HEK293 (cell line): ENCODE data around the gene NUMBL.
A peak's percentile ranks its signal among the peaks of the same experiment; 100 is the strongest.

ENCODE experiments used
- MYNN ChIP-seq: fragments of 450-650 bp; formaldehyde crosslinking; IDR thresholded peaks from 2 replicates; pipeline ENCODE4 v1.5.1; 2016; ENCODE audit warnings: missing biosample characterization, missing genetic modification characterization, borderline replicate concordance
- PRDM1 ChIP-seq: fragments of 450-650 bp; formaldehyde crosslinking; IDR thresholded peaks from 2 replicates; pipeline ENCODE4; 2016; ENCODE audit warnings: missing biosample characterization, missing genetic modification characterization
- SP3 ChIP-seq: fragments of 450-650 bp; formaldehyde crosslinking; IDR thresholded peaks from 2 replicates; pipeline ENCODE4 v1.5.1; 2016; ENCODE audit warnings: missing biosample characterization, missing genetic modification characterization
- ZBTB21 ChIP-seq: fragments of 450-650 bp; formaldehyde crosslinking; IDR thresholded peaks from 2 replicates; pipeline ENCODE4 v1.5.1; 2017; ENCODE audit warnings: missing biosample characterization, missing genetic modification characterization
- ZBTB8A ChIP-seq: fragments of 450-650 bp; formaldehyde crosslinking; IDR thresholded peaks from 2 replicates; pipeline ENCODE4 v1.5.1; 2016; ENCODE audit warnings: missing biosample characterization, missing genetic modification characterization
- ZFP37 ChIP-seq: fragments of 450-650 bp; formaldehyde crosslinking; IDR thresholded peaks from 2 replicates; pipeline ENCODE4 v1.5.1; 2016; ENCODE audit warnings: missing biosample characterization, missing genetic modification characterization
- ZFP69B ChIP-seq: fragments of 450-650 bp; formaldehyde crosslinking; IDR thresholded peaks from 2 replicates; pipeline ENCODE4 v1.5.1; 2016; ENCODE audit warnings: missing biosample characterization, missing genetic modification characterization
- ZIC2 ChIP-seq: fragments of 450-650 bp; formaldehyde crosslinking; IDR thresholded peaks from 2 replicates; pipeline ENCODE4 v1.5.1; 2016; ENCODE audit warnings: missing biosample characterization, missing genetic modification characterization
- ZNF10 ChIP-seq: fragments of 450-650 bp; formaldehyde crosslinking; IDR thresholded peaks from 2 replicates; pipeline ENCODE4 v1.5.1; 2017; ENCODE audit warnings: missing biosample characterization, missing genetic modification characterization
- ZNF112 ChIP-seq: fragments of 450-650 bp; formaldehyde crosslinking; IDR thresholded peaks from 2 replicates; pipeline ENCODE4 v1.5.0; 2017; ENCODE audit warnings: missing biosample characterization, missing genetic modification characterization
- ZNF114 ChIP-seq: fragments of 450-650 bp; formaldehyde crosslinking; IDR thresholded peaks from 2 replicates; pipeline ENCODE4 v1.5.0; 2017; ENCODE audit warnings: missing biosample characterization, missing genetic modification characterization
- ZNF157 ChIP-seq: fragments of 450-650 bp; formaldehyde crosslinking; IDR thresholded peaks from 2 replicates; pipeline ENCODE4 v1.5.1; 2016; ENCODE audit warnings: missing biosample characterization, missing genetic modification characterization
- ZNF214 ChIP-seq: fragments of 450-650 bp; formaldehyde crosslinking; IDR thresholded peaks from 2 replicates; pipeline ENCODE4 v1.5.1; 2017; ENCODE audit warnings: missing biosample characterization, mild to moderate bottlenecking, missing genetic modification characterization, borderline replicate concordance
- ZNF221 ChIP-seq: fragments of 450-650 bp; formaldehyde crosslinking; IDR thresholded peaks from 2 replicates; pipeline ENCODE4 v1.5.1; 2017; ENCODE audit warnings: missing biosample characterization, missing genetic modification characterization, borderline replicate concordance
- ZNF324 ChIP-seq: fragments of 450-650 bp; formaldehyde crosslinking; IDR thresholded peaks from 2 replicates; pipeline ENCODE4 v1.5.1; 2016; ENCODE audit warnings: missing biosample characterization, missing genetic modification characterization
- ZNF544 ChIP-seq: fragments of 450-650 bp; formaldehyde crosslinking; IDR thresholded peaks from 2 replicates; pipeline ENCODE4 v1.5.0; 2017; ENCODE audit warnings: missing biosample characterization, missing genetic modification characterization
- ZNF660 ChIP-seq: fragments of 450-650 bp; IDR thresholded peaks from 2 replicates; pipeline ENCODE4 v1.5.1; 2018; ENCODE audit warnings: missing biosample characterization, mild to moderate bottlenecking, missing genetic modification characterization
- ZNF701 ChIP-seq: fragments of 450-650 bp; formaldehyde crosslinking; IDR thresholded peaks from 2 replicates; pipeline ENCODE4 v1.5.1; 2016; ENCODE audit warnings: missing biosample characterization, missing genetic modification characterization
- TF ChIP-seq, protein P1 (sequence below): fragments of 450-650 bp; formaldehyde crosslinking; IDR thresholded peaks from 2 replicates; pipeline ENCODE4 v1.5.1; 2017; ENCODE audit warnings: missing biosample characterization, missing genetic modification characterization
- TF ChIP-seq, protein P2 (sequence below): fragments of 450-650 bp; formaldehyde crosslinking; IDR thresholded peaks from 2 replicates; pipeline ENCODE4 v1.5.0; 2017; ENCODE audit warnings: missing biosample characterization, missing genetic modification characterization, borderline replicate concordance
- TF ChIP-seq, protein P3 (sequence below): sonication (generic); formaldehyde crosslinking; IDR thresholded peaks from 2 replicates; pipeline ENCODE4 v1.8.1; 2022; ENCODE audit warnings: mild to moderate bottlenecking, moderate library complexity, missing genetic modification reagents
- TF ChIP-seq, protein P4 (sequence below): fragments of 450-650 bp; formaldehyde crosslinking; conservative IDR thresholded peaks from 2 replicates; pipeline ENCODE4 v1.5.1; 2016; ENCODE audit warnings: low read depth, missing biosample characterization, missing genetic modification characterization
- TF ChIP-seq, protein P5 (sequence below): fragments of 450-650 bp; formaldehyde crosslinking; IDR thresholded peaks from 2 replicates; pipeline ENCODE4 v1.5.1; 2016; ENCODE audit warnings: missing biosample characterization, missing genetic modification characterization
- TF ChIP-seq, protein P6 (sequence below): fragments of 450-650 bp; formaldehyde crosslinking; IDR thresholded peaks from 2 replicates; pipeline ENCODE4 v1.5.1; 2016; ENCODE audit warnings: missing biosample characterization, missing genetic modification characterization

The NUMBL gene

DNA sequence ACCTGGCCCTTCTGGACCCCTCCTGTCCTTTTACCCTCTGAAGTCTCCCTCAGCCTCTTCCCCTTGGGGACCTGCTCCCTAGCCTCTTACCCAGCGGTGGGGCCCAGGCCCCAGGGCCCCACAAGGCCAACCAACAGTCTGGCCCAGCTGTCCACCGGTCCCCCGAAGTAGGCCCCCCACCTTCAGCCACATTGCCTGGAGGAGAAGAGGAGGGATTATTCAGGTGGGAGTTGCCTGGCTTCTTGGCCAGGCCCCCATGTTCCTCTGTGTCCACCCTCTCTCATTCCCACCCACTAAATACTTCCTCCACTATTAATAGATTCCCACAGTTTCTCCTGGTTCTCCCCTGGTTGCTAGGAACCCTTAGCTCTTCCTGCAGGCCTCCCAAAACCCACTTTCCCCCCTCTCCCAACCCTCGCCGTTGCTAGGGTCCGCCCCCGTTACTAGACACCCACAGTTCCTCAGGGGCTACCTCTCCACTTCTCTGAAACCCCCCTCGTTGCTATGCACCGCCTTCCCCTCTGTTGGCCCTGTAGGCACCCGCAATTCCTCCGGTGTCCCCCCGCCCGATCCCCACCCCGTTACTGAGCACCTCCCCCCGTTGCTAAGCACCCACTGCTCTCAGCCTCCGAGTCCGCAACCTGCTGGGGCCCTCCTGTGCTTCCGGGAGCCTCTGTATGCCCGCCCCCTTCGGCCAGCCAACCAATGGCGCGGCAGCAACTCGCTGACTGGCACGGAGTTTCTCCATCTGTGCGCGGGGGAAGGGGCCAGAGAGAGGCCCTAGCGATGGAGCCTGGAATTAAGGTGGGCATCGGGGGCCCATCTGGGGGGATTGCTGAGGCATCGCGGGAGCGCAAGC lies 24.2 kb upstream of the NUMBL start (continued):
- TF ChIP-seq, protein P1, sequence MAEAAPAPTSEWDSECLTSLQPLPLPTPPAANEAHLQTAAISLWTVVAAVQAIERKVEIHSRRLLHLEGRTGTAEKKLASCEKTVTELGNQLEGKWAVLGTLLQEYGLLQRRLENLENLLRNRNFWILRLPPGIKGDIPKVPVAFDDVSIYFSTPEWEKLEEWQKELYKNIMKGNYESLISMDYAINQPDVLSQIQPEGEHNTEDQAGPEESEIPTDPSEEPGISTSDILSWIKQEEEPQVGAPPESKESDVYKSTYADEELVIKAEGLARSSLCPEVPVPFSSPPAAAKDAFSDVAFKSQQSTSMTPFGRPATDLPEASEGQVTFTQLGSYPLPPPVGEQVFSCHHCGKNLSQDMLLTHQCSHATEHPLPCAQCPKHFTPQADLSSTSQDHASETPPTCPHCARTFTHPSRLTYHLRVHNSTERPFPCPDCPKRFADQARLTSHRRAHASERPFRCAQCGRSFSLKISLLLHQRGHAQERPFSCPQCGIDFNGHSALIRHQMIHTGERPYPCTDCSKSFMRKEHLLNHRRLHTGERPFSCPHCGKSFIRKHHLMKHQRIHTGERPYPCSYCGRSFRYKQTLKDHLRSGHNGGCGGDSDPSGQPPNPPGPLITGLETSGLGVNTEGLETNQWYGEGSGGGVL (tag by site-specific recombination): peak; percentile 99
- TF ChIP-seq ZFP37: no peak; the same call in 1 of the 2 replicates
- peak; percentile 93 for TF ChIP-seq MYNN (tag by site-specific recombination)
- 0 out of 2 replicates have a peak, but pooled peaks have one; percentile 33 for TF ChIP-seq ZNF324
- TF ChIP-seq ZNF660 (tag by site-specific recombination): peak; percentile 20; the same call in 1 of the 2 replicates
- TF ChIP-seq, protein P2, sequence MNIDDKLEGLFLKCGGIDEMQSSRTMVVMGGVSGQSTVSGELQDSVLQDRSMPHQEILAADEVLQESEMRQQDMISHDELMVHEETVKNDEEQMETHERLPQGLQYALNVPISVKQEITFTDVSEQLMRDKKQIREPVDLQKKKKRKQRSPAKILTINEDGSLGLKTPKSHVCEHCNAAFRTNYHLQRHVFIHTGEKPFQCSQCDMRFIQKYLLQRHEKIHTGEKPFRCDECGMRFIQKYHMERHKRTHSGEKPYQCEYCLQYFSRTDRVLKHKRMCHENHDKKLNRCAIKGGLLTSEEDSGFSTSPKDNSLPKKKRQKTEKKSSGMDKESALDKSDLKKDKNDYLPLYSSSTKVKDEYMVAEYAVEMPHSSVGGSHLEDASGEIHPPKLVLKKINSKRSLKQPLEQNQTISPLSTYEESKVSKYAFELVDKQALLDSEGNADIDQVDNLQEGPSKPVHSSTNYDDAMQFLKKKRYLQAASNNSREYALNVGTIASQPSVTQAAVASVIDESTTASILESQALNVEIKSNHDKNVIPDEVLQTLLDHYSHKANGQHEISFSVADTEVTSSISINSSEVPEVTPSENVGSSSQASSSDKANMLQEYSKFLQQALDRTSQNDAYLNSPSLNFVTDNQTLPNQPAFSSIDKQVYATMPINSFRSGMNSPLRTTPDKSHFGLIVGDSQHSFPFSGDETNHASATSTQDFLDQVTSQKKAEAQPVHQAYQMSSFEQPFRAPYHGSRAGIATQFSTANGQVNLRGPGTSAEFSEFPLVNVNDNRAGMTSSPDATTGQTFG: 0 out of 2 replicates have a peak, but pooled peaks have one; percentile 72
- no peak for TF ChIP-seq ZNF214
- TF ChIP-seq ZNF157 (tag by site-specific recombination): 0 out of 2 replicates have a peak, but pooled peaks have one; percentile 8
- TF ChIP-seq, protein P3, sequence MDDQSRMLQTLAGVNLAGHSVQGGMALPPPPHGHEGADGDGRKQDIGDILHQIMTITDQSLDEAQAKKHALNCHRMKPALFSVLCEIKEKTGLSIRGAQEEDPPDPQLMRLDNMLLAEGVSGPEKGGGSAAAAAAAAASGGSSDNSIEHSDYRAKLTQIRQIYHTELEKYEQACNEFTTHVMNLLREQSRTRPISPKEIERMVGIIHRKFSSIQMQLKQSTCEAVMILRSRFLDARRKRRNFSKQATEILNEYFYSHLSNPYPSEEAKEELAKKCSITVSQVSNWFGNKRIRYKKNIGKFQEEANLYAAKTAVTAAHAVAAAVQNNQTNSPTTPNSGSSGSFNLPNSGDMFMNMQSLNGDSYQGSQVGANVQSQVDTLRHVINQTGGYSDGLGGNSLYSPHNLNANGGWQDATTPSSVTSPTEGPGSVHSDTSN (CRISPR knock-in tag): peak; percentile 98
- TF ChIP-seq ZFP69B (tag by site-specific recombination): peak; percentile 89; the same call in 1 of the 2 replicates
- 0 out of 2 replicates have a peak, but pooled peaks have one; percentile 70 for TF ChIP-seq ZBTB8A (tag by site-specific recombination)
- TF ChIP-seq SP3 (tag by site-specific recombination): peak; percentile 85
- TF ChIP-seq ZNF112 (tag by site-specific recombination): no peak
- peak; percentile 55 for TF ChIP-seq PRDM1 (tag by site-specific recombination)
- TF ChIP-seq, protein P4, sequence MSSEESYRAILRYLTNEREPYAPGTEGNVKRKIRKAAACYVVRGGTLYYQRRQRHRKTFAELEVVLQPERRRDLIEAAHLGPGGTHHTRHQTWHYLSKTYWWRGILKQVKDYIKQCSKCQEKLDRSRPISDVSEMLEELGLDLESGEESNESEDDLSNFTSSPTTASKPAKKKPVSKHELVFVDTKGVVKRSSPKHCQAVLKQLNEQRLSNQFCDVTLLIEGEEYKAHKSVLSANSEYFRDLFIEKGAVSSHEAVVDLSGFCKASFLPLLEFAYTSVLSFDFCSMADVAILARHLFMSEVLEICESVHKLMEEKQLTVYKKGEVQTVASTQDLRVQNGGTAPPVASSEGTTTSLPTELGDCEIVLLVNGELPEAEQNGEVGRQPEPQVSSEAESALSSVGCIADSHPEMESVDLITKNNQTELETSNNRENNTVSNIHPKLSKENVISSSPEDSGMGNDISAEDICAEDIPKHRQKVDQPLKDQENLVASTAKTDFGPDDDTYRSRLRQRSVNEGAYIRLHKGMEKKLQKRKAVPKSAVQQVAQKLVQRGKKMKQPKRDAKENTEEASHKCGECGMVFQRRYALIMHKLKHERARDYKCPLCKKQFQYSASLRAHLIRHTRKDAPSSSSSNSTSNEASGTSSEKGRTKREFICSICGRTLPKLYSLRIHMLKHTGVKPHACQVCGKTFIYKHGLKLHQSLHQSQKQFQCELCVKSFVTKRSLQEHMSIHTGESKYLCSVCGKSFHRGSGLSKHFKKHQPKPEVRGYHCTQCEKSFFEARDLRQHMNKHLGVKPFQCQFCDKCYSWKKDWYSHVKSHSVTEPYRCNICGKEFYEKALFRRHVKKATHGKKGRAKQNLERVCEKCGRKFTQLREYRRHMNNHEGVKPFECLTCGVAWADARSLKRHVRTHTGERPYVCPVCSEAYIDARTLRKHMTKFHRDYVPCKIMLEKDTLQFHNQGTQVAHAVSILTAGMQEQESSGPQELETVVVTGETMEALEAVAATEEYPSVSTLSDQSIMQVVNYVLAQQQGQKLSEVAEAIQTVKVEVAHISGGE: peak; percentile 77
- TF ChIP-seq ZNF10 (tag by site-specific recombination): no peak; the same call in 1 of the 2 replicates
- TF ChIP-seq, protein P5, sequence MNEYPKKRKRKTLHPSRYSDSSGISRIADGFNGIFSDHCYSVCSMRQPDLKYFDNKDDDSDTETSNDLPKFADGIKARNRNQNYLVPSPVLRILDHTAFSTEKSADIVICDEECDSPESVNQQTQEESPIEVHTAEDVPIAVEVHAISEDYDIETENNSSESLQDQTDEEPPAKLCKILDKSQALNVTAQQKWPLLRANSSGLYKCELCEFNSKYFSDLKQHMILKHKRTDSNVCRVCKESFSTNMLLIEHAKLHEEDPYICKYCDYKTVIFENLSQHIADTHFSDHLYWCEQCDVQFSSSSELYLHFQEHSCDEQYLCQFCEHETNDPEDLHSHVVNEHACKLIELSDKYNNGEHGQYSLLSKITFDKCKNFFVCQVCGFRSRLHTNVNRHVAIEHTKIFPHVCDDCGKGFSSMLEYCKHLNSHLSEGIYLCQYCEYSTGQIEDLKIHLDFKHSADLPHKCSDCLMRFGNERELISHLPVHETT (tag by site-specific recombination): peak; percentile 14; the same call in 1 of the 2 replicates
- TF ChIP-seq, protein P6, sequence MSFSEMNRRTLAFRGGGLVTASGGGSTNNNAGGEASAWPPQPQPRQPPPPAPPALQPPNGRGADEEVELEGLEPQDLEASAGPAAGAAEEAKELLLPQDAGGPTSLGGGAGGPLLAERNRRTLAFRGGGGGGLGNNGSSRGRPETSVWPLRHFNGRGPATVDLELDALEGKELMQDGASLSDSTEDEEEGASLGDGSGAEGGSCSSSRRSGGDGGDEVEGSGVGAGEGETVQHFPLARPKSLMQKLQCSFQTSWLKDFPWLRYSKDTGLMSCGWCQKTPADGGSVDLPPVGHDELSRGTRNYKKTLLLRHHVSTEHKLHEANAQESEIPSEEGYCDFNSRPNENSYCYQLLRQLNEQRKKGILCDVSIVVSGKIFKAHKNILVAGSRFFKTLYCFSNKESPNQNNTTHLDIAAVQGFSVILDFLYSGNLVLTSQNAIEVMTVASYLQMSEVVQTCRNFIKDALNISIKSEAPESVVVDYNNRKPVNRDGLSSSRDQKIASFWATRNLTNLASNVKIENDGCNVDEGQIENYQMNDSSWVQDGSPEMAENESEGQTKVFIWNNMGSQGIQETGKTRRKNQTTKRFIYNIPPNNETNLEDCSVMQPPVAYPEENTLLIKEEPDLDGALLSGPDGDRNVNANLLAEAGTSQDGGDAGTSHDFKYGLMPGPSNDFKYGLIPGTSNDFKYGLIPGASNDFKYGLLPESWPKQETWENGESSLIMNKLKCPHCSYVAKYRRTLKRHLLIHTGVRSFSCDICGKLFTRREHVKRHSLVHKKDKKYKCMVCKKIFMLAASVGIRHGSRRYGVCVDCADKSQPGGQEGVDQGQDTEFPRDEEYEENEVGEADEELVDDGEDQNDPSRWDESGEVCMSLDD (tag by site-specific recombination): peak; percentile 80
- no peak for TF ChIP-seq ZNF544 (tag by site-specific recombination)
- no peak for TF ChIP-seq ZNF221
- no peak for TF ChIP-seq ZNF114
- TF ChIP-seq ZBTB21 (tag by site-specific recombination): peak; percentile 55
- peak; percentile 71 for TF ChIP-seq ZIC2 (tag by site-specific recombination)
- 0 out of 2 replicates have a peak, but pooled peaks have one; percentile 66 for TF ChIP-seq ZNF701 (tag by site-specific recombination)
